Muscle of leg (tissue), 11 donors: ENCODE results near the gene TAGAP. TPM values are rescaled to one million over a fixed set of nuclear protein-coding genes. Genes with fewer than 3 reads are reported as not detected.
"Not testable (repeated sequence)": the region's sequence is repeated elsewhere in the genome, so short reads cannot be mapped to it uniquely, and the experiment has no call there.

ENCODE experiments used
- DNase-seq: peaks from one replicate; pipeline ENCODE4 v3.0.0; 2013
- H3K27ac ChIP-seq: one replicate; pipeline ENCODE4 v1.5.1; 2013; ENCODE audit warnings: mild to moderate bottlenecking, low read length, control low read depth
- H3K27me3 ChIP-seq: one replicate; pipeline ENCODE4 v1.6.1; 2013; ENCODE audit warnings: low read length; ENCODE audit not compliant: control insufficient read depth, insufficient read depth
- H3K36me3 ChIP-seq: one replicate; pipeline ENCODE4 v1.6.1; 2013; ENCODE audit warnings: low read length; ENCODE audit not compliant: control insufficient read depth, insufficient read depth
- H3K4me1 ChIP-seq: one replicate; pipeline ENCODE4 v1.6.1; 2013; ENCODE audit warnings: low read length; ENCODE audit not compliant: control insufficient read depth, insufficient read depth
- H3K4me3 ChIP-seq: one replicate; pipeline ENCODE4 v1.5.1; 2013; ENCODE audit warnings: low read length, control low read depth
- H3K9me3 ChIP-seq: replicated peaks from 2 replicates; pipeline ENCODE4 v1.6.1; 2013; ENCODE audit warnings: low read depth, low read length; ENCODE audit not compliant: control insufficient read depth
- WGBS: methylation state at CpG from one replicate; pipeline ENCODE4 v1.1.5; 2013; ENCODE audit warnings: missing lambda C conversion rate; ENCODE audit not compliant: insufficient coverage; 5-methylcytosine and 5-hydroxymethylcytosine counted together
- polyA plus RNA-seq, 8 donors: library from polyadenylated mRNA; unstranded; fragments of 120-200 nt; gene quantifications; one replicate each; pipeline versions ENCODE4 v1.2.1 to v1.2.3, GENCODE V29; 2013; ENCODE audit warnings: inconsistent platforms in 1 of 8, low replicate concordance in 1 of 8; ENCODE audit not compliant: insufficient read length in 8 of 8, insufficient read depth in 1 of 8
- total RNA-seq: library from RNA; stranded (reverse); fragments of 120-200 nt; gene quantifications from one replicate; pipeline ENCODE4 v1.2.4, GENCODE V29; 2013

Gene TAGAP
- total and polyA plus RNA-seq, 9 donors: 0.66 to 1.7 (median 0.83) TPM

DNA sequence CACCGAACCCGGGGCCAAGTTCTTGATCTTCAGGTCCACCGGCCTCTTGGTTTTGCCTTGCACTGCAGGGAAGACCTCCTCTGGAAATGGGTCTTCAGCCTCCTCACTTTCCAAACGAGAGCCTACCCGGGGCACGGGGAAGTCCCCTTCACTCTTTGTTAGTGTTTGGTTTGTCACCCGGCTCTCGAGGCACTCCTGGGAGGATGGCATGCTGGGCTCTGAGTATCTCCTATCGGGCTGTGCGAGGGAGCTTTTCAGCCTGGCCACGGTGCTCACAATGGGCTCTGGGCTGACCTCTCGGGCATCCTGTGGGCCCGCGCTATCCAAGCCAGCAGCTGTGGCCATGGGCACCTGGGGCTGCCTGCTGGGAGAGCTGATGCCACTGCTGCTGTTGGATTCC, 8.1 kb downstream of the TAGAP start:
- H3K36me3 ChIP-seq: no peaks in the 10 kb centered on the region
- no peaks in the 10 kb centered on the region for H3K9me3 ChIP-seq
- no peak overlapping the region for H3K27ac ChIP-seq
- peaks cover 7% of the 10 kb centered on the region for H3K4me1 ChIP-seq
- H3K27me3 ChIP-seq: no peaks in the 10 kb centered on the region
- H3K4me3 ChIP-seq: no peak overlapping the region
- 96% methylated on average over 11 of the region's 14 CpGs for WGBS
- DNase-seq: no peak

DNA sequence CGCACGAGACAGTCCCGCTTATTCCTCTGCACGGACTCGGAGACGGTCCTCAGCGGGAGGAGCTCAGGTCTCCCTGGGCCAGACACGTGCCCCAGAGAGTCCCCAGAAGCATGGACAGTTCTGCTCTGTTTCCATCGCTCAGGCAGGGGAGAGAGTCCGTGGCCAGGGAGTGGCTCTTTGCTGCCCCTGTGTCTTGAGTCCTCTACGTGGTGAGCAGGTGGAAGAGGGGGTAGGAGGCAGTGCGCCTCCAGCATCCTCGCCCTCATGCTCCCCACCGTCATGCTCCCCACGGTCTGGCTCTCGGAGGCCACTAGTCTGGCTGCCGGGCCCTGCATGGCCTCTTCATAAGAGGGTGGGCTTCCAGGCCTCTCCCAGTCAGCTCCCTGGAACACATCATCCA, 8.9 kb downstream of the TAGAP start:
- peaks cover 7% of the 10 kb centered on the region for H3K4me1 ChIP-seq
- 82% methylated on average over 13 of the region's 17 CpGs for WGBS
- no peaks in the 10 kb centered on the region for H3K9me3 ChIP-seq
- no peaks in the 10 kb centered on the region for H3K27me3 ChIP-seq
- no peak overlapping the region for H3K4me3 ChIP-seq
- H3K27ac ChIP-seq: no peak overlapping the region
- H3K36me3 ChIP-seq: no peaks in the 10 kb centered on the region
- no peak for DNase-seq

DNA sequence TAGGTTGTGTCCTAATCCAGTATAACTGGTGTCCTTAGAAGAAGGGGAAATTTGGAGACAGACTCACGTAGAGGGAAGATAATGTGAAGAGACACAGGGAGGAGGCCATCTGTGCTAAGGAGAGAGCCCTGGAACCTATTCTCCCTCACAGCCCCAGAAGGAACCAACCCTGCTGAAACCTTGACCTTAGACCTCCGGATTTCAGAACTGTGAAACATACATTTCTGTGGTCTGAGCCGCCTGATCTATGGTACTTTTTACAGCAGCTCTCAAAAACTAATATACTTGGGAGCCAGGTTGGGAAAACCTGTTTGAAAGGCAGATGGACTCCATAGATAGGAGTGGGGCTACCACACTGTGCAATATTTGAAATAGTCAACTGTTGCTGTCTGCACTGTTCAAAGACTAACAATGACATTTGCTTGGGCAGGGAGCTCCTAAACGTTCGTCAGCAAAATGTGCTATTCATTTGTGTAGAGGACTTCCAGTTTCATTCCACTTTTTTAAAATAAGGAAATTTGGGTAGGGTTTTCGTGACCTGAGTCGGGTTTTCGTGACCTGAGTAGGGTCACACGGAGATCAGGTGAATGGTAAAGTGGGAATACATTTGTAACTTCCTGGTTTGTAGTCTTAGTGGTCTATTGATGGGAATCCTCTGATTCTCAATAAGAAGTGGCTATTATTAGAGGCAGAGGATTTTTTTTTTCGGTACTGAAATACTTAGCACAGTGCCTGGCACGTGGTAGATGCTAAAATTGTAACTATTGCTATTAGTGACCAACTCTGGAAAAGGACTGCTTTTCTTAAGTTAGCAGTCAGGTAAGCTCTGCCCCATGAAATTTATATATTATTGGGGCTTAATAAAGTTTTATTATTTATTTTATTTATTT, 11.4 kb downstream of the TAGAP start:
- Histone ChIP-seq H3K36me3 (no peaks in the 10 kb centered on the region), H3K9me3 (no peaks in the 10 kb centered on the region), H3K4me3 (no peak overlapping the region), H3K27ac (no peak overlapping the region), H3K4me1 (peaks cover 4% of the 10 kb centered on the region), H3K27me3 (no peaks in the 10 kb centered on the region)
- WGBS: 92% methylated on average over 5 of the region's 11 CpGs
- no peak for DNase-seq

DNA sequence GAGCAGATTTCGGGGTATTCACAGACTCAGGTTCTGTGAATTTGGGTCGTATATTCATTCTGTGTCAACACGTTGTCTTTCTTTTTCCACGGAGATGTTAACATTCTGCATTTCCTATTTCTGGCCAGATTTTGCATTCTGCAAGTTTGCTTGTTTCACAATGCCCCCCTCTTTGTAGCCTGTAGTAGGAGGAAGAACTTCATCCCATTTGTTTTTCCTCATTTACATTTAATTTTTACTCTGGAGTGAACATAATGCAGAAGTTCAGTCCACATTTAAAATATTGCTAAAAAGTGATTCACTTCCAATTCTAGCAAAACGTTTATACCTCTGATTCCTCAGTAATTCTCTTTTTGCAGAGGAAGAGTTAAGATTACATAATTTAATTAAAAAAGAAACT, 12.9 kb downstream of the TAGAP start:
- no peaks in the 10 kb centered on the region for H3K36me3 ChIP-seq
- H3K4me1 ChIP-seq: no peaks in the 10 kb centered on the region
- no peak overlapping the region for H3K27ac ChIP-seq
- H3K27me3 ChIP-seq: no peaks in the 10 kb centered on the region
- DNase-seq: peak; percentile 54
- no peak overlapping the region for H3K4me3 ChIP-seq
- no peaks in the 10 kb centered on the region for H3K9me3 ChIP-seq
- 60% methylated on average over 3 of the region's 5 CpGs for WGBS

DNA sequence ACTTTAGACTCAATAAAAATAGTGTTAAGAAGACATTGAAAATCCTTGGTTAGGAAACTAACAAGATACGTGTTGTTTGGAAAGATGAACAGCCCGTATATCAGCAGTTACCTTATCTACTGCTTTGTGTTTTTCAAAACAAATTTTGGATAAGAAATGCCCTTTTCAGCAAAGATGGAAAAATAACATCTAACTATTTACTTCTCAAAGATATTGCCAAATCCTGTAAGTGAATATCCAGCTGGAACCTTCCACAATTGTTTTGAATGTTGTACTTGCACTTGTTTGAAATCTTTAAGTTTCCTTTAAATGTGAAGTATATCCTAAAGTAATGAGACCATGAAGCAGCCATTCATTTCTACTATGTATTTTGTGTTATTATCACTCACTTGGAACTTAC, 14.6 kb downstream of the TAGAP start:
- H3K36me3 ChIP-seq: no peaks in the 10 kb centered on the region
- no peak overlapping the region for H3K4me3 ChIP-seq
- WGBS: no CpG with 5 or more reads among the region's 2 CpGs
- H3K27me3 ChIP-seq: no peaks in the 10 kb centered on the region
- H3K27ac ChIP-seq: no peak overlapping the region
- no peaks in the 10 kb centered on the region for H3K4me1 ChIP-seq
- no peak for DNase-seq
- peaks cover under 1% of the 10 kb centered on the region for H3K9me3 ChIP-seq

DNA sequence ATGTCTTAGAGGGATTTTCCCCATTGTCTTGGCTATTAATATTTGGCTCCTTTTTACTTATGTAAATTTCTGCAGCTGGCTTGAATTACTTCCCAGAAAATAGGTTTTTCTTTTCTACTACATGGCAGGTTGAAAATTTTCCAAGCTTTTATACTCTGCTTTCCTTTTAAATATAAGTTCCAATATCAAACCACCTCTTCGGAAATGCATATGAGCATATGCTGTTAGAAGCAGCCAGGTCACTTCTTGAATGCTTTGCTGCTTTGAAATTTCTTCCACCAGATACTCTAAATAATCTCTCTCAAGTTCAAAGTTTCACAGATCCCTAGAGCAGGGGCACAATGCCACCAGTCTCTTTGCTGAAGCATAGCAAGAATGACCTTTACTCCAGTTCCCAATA, 19.6 kb downstream of the TAGAP start:
- not testable (repeated sequence) for H3K27ac ChIP-seq, H3K4me3 ChIP-seq, H3K36me3 ChIP-seq, H3K4me1 ChIP-seq, H3K27me3 ChIP-seq, DNase-seq, H3K9me3 ChIP-seq
- WGBS: 33% methylated on average over 1 of the region's 1 CpG

DNA sequence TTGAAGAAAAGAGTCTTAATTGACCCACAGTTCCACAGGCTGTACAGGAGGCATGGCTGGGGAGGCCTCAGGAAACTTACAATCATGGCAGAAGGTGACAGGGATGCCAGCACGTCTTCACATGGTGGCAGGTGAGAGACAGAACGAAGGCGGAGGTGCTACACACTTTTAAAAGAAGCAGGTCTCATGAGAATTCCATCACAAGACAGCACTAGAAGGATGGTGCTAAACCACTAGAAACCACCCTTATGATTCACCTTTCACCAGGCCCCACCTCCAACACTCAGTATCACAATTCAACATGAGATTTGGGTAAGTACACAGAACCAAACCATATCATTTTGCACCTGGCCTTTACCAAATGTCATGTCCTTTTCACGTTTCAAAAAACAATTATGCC, 20.9 kb downstream of the TAGAP start:
- H3K27ac ChIP-seq: no peak overlapping the region
- WGBS: 88% methylated on average over 4 of the region's 4 CpGs

DNA sequence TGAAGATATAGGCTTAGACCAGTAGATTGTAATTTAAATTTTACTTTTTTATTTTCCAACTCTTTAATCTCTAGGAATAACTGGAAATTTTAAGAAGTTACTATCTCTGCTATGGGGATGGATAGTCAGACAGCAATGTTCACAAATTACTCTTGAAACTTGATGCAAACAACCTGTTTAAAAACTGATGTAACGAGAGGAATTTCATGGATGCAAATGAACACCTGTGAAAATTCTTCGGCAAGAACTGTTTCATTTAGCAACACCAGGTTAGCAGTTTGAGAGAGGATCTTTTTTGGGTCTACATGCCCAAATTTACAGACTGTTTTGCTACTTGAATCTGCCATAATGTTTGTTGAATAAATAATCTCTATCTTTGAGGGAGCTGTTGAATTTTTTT, 24.8 kb downstream of the TAGAP start:
- Histone ChIP-seq H3K4me1 (no peaks in the 10 kb centered on the region), H3K36me3 (no peaks in the 10 kb centered on the region), H3K9me3 (peaks cover 13% of the 10 kb centered on the region), H3K4me3 (no peak overlapping the region), H3K27ac (no peak overlapping the region), H3K27me3 (no peaks in the 10 kb centered on the region)
- DNase-seq: no peak
- WGBS: no CpG with 5 or more reads among the region's 2 CpGs

More for the DNA sequence above, 20.9 kb downstream of the TAGAP start:
- no peak for DNase-seq
- Histone ChIP-seq H3K4me1 (no peaks in the 10 kb centered on the region), H3K27me3 (no peaks in the 10 kb centered on the region), H3K4me3 (no peak overlapping the region), H3K9me3 (peaks cover 10% of the 10 kb centered on the region), H3K36me3 (no peaks in the 10 kb centered on the region)

DNA sequence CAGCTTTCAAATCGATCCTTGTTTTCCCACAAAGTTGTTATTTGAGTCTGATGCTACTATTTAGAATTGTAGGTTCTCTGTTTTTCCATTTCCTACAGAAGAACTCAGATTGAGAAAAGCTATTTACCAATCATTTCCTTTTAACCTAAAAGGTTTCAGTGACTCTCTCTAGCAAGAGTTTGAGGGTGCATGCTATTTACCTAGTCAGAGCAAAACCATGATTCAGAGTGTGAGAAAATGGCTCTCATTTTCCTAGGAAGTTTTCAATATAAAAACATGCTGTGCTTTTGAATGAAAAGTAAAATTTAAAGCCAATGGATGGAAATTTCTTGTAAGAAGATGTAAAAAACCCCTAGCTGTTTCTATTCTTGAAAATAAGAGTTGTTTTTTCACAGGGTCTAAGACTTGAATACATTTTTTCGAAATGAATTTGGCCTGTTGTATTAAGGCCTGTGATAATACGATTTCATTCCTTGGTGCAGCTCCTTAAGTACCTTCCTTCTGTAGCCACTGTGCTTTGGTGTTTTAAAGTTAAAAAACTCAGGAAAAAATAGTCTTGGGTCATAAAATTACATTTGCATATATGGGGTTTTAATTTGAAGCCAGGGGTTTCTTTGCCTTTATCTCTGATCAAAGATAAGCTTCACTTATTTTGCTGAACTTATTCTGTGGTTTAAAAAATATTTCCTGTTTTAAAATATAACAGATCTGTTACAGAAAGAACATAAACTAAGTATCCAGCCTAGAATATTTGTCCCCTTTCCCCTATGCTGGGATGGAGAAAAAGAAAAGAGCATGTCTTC, 26.8 kb downstream of the TAGAP start:
- WGBS: no CpG with 5 or more reads among the region's 3 CpGs
- Histone ChIP-seq H3K4me3 (no peak overlapping the region), H3K4me1 (no peaks in the 10 kb centered on the region), H3K27ac (no peak overlapping the region), H3K36me3 (no peaks in the 10 kb centered on the region), H3K27me3 (no peaks in the 10 kb centered on the region), H3K9me3 (peaks cover 5% of the 10 kb centered on the region)
- no peak for DNase-seq

DNA sequence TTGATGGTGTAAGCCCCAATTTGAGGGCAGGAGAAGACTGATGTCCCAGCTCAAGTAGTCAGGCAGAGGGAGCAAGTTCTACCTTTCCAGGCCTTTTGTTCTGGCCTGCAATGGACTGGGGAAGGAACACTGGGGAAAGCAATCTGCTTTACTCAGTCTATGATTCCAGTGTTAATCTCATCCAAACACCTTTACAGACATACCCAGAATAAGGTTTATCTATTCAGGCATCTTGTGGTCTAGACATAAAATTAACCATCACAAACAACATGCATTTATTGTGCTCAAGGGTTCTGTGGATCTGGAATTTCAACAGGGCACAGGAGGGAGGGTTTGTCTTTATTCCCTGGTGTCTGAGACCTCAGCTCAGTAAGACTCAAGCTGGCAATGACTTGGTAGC, 30.4 kb downstream of the TAGAP start:
- Histone ChIP-seq H3K4me1 (no peaks in the 10 kb centered on the region), H3K27ac (no peak overlapping the region), H3K27me3 (no peaks in the 10 kb centered on the region), H3K36me3 (no peaks in the 10 kb centered on the region), H3K4me3 (no peak overlapping the region), H3K9me3 (peaks cover 5% of the 10 kb centered on the region)
- no peak for DNase-seq
